K562 (cell line): ENCODE data around the gene GSX2. TPM values are rescaled to one million over a fixed set of nuclear protein-coding genes. Genes with fewer than 3 reads are reported as not detected.

Source experiments
- FIP1L1 ChIP-seq: fragments of 200-400 bp; formaldehyde crosslinking; IDR thresholded peaks from 2 replicates; pipeline ENCODE4 v1.6.1; 2018; ENCODE audit warnings: mild to moderate bottlenecking, low read depth, low read length; ENCODE audit not compliant: poor library complexity, severe bottlenecking
- HLTF ChIP-seq: fragments of 450-650 bp; IDR thresholded peaks from 2 replicates; pipeline ENCODE4 v1.6.1; 2016
- MCM2 ChIP-seq: fragments of 450-650 bp; IDR thresholded peaks from 2 replicates; pipeline ENCODE4 v1.6.1; 2017; ENCODE audit warnings: low read depth, mild to moderate bottlenecking
- MTA2 ChIP-seq: fragments of 450-650 bp; IDR thresholded peaks from 2 replicates; pipeline ENCODE4 v1.6.1; 2016; ENCODE audit warnings: low read depth
- PCBP1 ChIP-seq: fragments of 200-400 bp; formaldehyde crosslinking; IDR thresholded peaks from 2 replicates; pipeline ENCODE4 v1.6.1; 2018; ENCODE audit warnings: mild to moderate bottlenecking, low read depth, low read length; ENCODE audit not compliant: poor library complexity, severe bottlenecking
- polyA plus RNA-seq, 8 experiments: library from polyadenylated mRNA; depleted of rRNA in 4 of 8; stranded (reverse) in 5 of 8; unstranded in 3 of 8; fragments of >200 nt; fragmentation: Nextera tagmentation in 2 of 8; fragmentation: Illumina TruSeq in 1 of 8; extraction: Ambion mirVana in 2 of 8; extraction: Trizol in 1 of 8; gene quantifications; 2 replicates each; pipeline versions ENCODE4 v1.2.1 to v1.2.3, GENCODE V29; 2011 to 2014; ENCODE audit warnings: inconsistent platforms in 1 of 8, missing spikeins in 1 of 8
- total RNA-seq, 7 experiments: library from RNA; depleted of rRNA in 6 of 7; stranded (reverse); fragments of >200 nt in 6 of 7; fragmentation: Illumina TruSeq in 2 of 7; extraction: Trizol in 2 of 7; gene quantifications; 2 replicates each; pipeline versions ENCODE4 v1.2.1 to v1.2.3, GENCODE V29; 2011 to 2021; ENCODE audit warnings: low replicate concordance in 1 of 7
- TF ChIP-seq, protein P1 (sequence below): fragments of 200-600 bp; sonication (generic); IDR thresholded peaks from one replicate; pipeline ENCODE4 v1.6.1; 2012; ENCODE audit warnings: mild to moderate bottlenecking, low read depth, low read length, inconsistent platforms
- TF ChIP-seq, protein P2 (sequence below): sonication (generic); formaldehyde crosslinking; IDR thresholded peaks from 2 replicates; pipeline ENCODE4 v1.8.0; 2022; ENCODE audit warnings: mild to moderate bottlenecking, missing genetic modification reagents
- TF ChIP-seq, protein P3 (sequence below), 2 experiments: fragments of 150-350 bp in 1 of 2; IDR thresholded peaks; 2 replicates each; pipeline ENCODE4 v1.6.1; 2012 to 2016; ENCODE audit warnings: low read depth in 2 of 2, low read length in 2 of 2, mild to moderate bottlenecking in 1 of 2, moderate library complexity in 1 of 2

Gene GSX2
- total and polyA plus RNA-seq, 9 of the 15 experiments (the other 6 are each of a cell fraction or from before 2014, with no cell fraction given), result not detected

DNA sequence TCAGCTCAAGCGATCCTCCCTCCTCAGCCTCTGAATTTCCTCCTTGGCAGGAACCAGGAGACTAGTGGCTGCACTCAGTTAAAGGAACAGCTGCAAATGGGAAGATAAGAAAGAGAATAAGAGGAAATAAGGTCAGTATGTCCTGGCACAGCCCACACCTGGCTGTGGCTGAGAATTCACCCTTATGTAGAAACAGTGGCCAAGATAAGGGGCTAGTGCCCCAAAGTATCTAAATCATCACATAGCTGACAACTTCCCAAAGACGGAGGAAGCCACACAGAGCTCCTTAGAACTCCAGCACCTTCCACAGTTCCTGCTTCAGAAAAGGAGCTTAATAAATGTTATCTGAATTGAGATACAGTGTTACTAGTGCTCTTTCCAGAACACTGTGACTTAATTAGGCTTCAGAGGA, 33.2 kb upstream of the GSX2 start (continued):
- TF ChIP-seq, protein P1, sequence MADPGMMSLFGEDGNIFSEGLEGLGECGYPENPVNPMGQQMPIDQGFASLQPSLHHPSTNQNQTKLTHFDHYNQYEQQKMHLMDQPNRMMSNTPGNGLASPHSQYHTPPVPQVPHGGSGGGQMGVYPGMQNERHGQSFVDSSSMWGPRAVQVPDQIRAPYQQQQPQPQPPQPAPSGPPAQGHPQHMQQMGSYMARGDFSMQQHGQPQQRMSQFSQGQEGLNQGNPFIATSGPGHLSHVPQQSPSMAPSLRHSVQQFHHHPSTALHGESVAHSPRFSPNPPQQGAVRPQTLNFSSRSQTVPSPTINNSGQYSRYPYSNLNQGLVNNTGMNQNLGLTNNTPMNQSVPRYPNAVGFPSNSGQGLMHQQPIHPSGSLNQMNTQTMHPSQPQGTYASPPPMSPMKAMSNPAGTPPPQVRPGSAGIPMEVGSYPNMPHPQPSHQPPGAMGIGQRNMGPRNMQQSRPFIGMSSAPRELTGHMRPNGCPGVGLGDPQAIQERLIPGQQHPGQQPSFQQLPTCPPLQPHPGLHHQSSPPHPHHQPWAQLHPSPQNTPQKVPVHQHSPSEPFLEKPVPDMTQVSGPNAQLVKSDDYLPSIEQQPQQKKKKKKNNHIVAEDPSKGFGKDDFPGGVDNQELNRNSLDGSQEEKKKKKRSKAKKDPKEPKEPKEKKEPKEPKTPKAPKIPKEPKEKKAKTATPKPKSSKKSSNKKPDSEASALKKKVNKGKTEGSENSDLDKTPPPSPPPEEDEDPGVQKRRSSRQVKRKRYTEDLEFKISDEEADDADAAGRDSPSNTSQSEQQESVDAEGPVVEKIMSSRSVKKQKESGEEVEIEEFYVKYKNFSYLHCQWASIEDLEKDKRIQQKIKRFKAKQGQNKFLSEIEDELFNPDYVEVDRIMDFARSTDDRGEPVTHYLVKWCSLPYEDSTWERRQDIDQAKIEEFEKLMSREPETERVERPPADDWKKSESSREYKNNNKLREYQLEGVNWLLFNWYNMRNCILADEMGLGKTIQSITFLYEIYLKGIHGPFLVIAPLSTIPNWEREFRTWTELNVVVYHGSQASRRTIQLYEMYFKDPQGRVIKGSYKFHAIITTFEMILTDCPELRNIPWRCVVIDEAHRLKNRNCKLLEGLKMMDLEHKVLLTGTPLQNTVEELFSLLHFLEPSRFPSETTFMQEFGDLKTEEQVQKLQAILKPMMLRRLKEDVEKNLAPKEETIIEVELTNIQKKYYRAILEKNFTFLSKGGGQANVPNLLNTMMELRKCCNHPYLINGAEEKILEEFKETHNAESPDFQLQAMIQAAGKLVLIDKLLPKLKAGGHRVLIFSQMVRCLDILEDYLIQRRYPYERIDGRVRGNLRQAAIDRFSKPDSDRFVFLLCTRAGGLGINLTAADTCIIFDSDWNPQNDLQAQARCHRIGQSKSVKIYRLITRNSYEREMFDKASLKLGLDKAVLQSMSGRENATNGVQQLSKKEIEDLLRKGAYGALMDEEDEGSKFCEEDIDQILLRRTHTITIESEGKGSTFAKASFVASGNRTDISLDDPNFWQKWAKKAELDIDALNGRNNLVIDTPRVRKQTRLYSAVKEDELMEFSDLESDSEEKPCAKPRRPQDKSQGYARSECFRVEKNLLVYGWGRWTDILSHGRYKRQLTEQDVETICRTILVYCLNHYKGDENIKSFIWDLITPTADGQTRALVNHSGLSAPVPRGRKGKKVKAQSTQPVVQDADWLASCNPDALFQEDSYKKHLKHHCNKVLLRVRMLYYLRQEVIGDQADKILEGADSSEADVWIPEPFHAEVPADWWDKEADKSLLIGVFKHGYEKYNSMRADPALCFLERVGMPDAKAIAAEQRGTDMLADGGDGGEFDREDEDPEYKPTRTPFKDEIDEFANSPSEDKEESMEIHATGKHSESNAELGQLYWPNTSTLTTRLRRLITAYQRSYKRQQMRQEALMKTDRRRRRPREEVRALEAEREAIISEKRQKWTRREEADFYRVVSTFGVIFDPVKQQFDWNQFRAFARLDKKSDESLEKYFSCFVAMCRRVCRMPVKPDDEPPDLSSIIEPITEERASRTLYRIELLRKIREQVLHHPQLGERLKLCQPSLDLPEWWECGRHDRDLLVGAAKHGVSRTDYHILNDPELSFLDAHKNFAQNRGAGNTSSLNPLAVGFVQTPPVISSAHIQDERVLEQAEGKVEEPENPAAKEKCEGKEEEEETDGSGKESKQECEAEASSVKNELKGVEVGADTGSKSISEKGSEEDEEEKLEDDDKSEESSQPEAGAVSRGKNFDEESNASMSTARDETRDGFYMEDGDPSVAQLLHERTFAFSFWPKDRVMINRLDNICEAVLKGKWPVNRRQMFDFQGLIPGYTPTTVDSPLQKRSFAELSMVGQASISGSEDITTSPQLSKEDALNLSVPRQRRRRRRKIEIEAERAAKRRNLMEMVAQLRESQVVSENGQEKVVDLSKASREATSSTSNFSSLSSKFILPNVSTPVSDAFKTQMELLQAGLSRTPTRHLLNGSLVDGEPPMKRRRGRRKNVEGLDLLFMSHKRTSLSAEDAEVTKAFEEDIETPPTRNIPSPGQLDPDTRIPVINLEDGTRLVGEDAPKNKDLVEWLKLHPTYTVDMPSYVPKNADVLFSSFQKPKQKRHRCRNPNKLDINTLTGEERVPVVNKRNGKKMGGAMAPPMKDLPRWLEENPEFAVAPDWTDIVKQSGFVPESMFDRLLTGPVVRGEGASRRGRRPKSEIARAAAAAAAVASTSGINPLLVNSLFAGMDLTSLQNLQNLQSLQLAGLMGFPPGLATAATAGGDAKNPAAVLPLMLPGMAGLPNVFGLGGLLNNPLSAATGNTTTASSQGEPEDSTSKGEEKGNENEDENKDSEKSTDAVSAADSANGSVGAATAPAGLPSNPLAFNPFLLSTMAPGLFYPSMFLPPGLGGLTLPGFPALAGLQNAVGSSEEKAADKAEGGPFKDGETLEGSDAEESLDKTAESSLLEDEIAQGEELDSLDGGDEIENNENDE, result no peak
- TF ChIP-seq MCM2 (no peak), PCBP1 (no peak), MTA2 (peak; percentile 84), HLTF (no peak), FIP1L1 (no peak)
- TF ChIP-seq, protein P2, sequence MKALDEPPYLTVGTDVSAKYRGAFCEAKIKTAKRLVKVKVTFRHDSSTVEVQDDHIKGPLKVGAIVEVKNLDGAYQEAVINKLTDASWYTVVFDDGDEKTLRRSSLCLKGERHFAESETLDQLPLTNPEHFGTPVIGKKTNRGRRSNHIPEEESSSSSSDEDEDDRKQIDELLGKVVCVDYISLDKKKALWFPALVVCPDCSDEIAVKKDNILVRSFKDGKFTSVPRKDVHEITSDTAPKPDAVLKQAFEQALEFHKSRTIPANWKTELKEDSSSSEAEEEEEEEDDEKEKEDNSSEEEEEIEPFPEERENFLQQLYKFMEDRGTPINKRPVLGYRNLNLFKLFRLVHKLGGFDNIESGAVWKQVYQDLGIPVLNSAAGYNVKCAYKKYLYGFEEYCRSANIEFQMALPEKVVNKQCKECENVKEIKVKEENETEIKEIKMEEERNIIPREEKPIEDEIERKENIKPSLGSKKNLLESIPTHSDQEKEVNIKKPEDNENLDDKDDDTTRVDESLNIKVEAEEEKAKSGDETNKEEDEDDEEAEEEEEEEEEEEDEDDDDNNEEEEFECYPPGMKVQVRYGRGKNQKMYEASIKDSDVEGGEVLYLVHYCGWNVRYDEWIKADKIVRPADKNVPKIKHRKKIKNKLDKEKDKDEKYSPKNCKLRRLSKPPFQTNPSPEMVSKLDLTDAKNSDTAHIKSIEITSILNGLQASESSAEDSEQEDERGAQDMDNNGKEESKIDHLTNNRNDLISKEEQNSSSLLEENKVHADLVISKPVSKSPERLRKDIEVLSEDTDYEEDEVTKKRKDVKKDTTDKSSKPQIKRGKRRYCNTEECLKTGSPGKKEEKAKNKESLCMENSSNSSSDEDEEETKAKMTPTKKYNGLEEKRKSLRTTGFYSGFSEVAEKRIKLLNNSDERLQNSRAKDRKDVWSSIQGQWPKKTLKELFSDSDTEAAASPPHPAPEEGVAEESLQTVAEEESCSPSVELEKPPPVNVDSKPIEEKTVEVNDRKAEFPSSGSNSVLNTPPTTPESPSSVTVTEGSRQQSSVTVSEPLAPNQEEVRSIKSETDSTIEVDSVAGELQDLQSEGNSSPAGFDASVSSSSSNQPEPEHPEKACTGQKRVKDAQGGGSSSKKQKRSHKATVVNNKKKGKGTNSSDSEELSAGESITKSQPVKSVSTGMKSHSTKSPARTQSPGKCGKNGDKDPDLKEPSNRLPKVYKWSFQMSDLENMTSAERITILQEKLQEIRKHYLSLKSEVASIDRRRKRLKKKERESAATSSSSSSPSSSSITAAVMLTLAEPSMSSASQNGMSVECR (CRISPR knock-in tag), result no peak
- TF ChIP-seq, protein P3, sequence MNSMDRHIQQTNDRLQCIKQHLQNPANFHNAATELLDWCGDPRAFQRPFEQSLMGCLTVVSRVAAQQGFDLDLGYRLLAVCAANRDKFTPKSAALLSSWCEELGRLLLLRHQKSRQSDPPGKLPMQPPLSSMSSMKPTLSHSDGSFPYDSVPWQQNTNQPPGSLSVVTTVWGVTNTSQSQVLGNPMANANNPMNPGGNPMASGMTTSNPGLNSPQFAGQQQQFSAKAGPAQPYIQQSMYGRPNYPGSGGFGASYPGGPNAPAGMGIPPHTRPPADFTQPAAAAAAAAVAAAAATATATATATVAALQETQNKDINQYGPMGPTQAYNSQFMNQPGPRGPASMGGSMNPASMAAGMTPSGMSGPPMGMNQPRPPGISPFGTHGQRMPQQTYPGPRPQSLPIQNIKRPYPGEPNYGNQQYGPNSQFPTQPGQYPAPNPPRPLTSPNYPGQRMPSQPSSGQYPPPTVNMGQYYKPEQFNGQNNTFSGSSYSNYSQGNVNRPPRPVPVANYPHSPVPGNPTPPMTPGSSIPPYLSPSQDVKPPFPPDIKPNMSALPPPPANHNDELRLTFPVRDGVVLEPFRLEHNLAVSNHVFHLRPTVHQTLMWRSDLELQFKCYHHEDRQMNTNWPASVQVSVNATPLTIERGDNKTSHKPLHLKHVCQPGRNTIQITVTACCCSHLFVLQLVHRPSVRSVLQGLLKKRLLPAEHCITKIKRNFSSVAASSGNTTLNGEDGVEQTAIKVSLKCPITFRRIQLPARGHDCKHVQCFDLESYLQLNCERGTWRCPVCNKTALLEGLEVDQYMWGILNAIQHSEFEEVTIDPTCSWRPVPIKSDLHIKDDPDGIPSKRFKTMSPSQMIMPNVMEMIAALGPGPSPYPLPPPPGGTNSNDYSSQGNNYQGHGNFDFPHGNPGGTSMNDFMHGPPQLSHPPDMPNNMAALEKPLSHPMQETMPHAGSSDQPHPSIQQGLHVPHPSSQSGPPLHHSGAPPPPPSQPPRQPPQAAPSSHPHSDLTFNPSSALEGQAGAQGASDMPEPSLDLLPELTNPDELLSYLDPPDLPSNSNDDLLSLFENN (IDR thresholded peaks at IDR 0.05; ENCODE audit: low read depth in 2 of 2, low read length in 2 of 2), result no peak
